Stimulated activated CD8-positive, alpha-beta memory T cell treated with anti-CD3 and anti-CD28 coated beads, Interleukin-15, amount 100 ng/mL, for 1 hour (primary cell): ENCODE results near the gene TEAD3.
"Not testable (repeated sequence)": the region's sequence is repeated elsewhere in the genome, so short reads cannot be mapped to it uniquely, and the experiment has no call there.

Experiments
- DNase-seq: peaks from one replicate; pipeline ENCODE4 v3.0.0-alpha.2; 2020; ENCODE audit warnings: low read depth

TEAD3 gene

DNA sequence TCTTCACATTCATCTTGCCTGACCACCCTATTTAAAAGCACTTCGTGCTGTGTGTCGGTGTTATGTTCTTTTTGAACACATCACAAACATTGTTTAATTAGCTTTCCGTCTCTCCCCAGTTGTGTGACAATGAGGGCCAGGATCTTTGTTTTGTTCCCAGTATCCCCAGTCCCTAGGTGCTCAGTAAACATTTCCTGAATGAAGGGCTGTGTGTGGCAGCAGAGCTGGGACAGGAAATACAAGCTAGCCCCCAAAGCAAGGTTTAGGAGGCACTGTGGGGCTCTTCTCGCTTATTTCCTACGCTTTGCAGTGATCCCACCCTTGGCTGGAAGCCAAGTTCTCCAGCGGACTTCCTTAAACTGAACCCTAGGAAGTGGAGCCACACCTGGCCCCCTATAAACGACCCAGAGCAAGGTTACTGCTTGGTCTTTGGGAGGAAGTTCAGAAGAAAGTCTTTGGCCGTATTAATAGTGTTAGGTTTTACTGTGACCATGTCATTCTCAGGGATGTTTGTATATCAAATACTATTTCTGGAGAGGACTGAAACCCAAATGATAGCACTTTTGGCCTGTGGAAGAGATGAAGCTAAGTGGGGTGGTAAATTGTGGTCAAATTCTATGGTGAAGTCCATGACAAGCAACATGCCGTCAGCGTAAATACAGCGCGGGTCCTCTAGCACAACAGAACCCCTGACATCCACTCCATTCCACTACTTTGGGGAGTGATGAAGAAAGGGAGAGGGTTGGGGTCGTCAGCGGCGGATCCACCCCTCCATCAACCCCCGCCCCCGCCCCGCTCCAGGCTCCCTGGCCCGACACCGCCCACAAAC, 45.3 kb downstream of the TEAD3 start:
- no peak for DNase-seq

DNA sequence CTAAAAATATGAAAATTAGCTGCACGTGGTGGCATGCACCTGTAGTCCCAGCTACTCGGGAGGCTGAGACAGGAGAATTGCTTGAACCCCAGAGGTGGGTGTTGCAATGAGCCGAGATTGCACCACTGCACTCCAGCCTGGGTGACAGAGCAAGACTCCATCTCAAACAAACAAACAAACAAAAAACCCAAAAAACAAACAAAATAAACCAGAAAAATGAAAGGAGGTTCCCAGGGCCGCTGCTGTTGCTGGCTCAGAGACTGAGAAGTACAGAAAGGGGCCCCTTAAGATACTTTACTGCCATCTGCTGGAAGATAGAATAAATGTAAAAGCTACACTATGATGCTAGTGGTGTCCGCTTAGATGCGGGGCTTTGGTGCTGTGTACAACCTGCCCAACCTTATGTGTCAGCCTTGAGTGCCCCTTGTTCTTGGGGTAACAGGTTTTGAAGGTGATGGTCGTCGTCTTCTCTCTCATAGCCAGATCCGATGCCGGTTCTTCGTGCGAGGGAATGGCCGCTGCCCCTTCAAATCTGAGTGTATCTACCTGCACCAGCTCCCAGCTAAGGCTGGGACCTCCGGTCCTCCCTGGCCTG, 47.5 kb downstream of the TEAD3 start:
- DNase-seq = no peak

DNA sequence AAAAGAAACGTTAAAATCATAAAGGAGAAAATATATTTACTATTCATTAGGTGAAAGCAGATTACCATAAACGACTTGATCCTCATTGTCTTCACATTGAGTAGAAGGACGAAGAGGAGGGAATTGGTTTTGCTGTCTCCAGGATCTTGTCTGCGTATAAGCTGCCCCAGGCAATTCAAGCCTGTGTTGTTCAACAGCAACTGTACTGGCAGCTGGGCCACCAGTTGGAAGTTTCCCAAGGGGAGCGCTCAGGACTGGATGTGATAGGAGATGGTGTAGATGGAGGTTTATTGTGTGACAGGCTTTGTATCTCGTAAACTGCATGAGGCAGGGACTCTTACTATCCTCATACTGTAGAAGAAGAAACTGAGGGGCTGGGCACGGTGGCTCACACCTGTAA, 48.7 kb downstream of the TEAD3 start:
- no peak for DNase-seq

DNA sequence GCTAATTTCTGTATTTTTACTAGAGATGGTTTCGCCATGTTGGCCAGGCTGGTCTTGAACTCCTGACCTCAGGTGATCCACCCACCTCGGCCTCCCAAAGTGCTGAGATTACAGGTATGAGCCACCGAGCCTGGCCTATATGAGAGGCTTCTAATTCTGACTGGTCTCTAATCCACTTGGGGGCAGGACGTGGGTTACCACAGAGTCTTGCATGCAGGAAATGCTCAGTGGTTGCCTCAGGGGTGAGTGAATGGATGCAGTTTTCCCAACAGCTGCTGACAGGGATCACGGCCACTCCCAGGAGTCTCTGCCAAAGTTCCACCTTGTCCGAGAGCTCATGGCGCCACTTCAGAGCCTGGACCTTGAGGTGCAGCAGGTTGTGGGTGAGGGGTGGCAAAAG, 51.2 kb downstream of the TEAD3 start:
- no peak for DNase-seq

DNA sequence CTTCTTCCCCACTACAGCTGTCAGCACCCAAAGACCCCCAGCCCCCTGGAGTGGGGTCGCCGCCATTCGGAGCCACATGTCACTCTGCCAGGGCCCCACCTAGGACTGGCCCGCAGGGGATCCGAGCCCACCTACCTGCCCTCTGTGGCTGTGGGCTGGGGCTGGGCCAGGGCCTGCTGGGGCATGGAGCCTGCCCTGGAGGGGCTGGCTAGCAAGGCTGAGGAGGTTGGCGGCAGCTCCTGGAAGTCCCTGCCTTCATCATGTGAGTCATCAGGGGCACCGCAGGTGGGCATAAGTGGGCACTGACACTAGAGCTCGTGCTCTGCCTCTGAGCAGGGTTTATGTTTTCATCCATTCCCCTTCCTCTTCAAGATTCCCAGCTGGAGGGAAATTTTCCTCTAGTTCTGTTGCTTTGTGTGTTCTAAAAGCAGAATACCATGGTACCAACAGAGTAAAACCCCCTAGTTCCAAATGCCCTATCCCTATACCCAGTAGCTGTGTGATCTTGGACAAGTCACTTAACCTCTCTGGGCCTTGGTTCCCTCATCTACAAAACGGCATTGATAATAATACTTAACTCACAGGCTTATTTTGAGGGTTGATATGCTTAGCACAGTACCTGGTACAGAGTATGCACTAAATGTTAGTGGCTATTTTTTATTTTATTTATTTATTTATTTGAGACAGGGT, 53.4 kb downstream of the TEAD3 start:
- no peak for DNase-seq

DNA sequence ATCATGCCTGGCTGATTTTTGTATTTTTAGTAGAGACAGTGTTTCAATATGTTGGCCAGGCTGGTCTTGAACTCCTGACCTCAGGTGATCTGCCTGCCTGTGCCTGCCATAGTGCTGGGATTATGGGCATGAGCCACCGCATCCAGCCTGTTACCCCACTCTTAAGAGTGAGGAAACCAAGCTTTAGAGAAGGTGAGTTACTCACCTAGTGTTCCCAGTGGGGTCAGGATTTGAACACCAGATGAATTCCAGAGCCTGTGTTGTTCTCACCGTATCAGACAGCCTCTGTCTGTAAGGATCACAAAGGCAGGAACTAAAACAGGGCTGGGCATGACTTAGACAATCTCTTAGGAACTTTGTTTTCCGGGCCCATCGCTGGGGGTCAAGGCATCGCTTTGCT, 54.2 kb downstream of the TEAD3 start:
- DNase-seq = no peak

DNA sequence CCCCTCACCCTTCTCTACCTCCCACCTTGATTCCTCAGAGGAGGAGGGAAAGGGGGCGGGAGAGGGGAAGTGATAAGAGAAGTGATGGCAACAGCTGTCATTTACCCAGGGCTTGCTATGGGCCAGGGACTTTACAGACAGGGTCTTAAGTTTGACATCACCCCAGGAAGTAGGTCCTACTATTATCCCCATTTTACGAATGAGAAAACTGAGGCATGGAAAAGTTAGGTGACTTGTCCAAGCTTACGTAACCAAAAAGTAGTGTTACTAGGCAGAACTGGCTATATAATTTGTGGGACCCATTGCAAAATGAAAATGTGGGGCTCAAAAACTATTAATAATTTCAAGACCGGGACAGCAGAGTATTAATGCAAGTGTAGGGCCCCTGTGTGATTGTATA, 55.2 kb downstream of the TEAD3 start:
- no peak for DNase-seq

DNA sequence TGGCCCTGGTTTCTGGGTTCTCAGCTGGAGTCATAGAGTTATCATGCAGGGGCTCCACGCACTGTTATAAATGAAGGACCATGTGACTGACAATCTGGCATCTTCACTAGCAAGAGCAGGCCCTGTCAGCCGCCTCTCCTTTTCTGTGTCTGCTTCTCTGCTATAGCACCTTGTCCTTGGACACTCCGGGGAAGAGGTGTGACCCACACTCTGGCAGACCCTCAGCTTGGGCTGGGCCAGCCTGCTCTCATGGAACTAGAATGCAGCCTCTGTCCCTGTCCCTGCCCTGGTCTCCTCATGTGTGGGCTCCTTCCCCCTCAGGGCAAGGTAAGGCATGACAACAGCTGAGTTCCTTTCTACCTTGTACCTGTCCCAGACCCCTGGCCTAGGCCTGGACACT, 55.7 kb downstream of the TEAD3 start:
- DNase-seq = no peak

DNA sequence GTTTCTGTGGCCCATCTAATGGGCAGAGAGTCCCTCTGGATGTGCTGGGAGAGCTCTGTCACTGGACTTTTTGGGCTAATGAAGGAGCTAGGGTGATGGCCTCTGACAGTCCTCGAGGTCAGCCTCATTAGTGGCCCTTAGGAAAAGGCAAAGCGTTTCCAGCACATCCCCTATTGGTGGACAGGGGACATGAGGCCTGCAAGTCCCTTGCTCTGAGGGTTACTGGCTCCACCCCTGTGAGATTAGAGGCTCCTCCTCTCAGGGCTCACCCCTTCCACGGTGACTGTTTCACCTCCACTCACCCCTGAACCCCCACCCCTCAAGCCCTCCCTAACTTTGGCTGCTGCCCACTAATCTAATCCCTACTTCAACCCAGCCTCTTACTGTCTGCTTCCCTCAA, 57.6 kb downstream of the TEAD3 start:
- DNase-seq = no peak

DNA sequence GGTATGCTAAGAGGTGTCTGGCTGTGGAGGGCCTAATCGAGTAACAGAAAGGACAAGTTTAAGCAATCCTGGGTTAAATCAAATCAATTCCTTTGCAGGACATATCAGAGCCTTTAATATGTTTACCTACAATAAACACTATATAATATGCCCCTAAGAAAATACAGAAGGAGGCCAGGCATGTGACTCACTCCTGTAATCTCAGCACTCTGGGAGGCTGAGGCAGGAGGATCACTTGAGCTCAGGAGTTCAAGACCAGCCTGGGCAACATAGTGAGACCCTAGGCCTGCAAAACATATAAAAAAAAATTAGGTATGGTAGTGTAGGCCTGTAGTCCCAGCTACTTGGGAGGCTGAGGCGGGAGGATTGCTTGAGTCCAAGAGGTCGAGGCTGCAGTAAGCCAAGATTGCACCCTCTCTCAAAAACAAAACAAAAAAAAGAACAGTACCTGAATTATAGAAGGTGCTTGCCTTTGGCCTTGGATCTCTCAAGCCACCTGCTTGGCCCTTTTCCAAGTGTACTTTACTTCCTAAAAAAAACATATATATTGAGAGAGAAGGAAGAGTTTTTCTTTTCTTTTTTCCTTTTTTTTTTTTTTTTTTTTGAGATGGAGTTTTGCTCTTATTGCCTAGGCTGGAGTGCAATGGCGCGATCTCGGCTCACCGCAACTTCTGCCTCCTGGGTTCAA, 58.4 kb downstream of the TEAD3 start:
- DNase-seq = not testable (repeated sequence)

DNA sequence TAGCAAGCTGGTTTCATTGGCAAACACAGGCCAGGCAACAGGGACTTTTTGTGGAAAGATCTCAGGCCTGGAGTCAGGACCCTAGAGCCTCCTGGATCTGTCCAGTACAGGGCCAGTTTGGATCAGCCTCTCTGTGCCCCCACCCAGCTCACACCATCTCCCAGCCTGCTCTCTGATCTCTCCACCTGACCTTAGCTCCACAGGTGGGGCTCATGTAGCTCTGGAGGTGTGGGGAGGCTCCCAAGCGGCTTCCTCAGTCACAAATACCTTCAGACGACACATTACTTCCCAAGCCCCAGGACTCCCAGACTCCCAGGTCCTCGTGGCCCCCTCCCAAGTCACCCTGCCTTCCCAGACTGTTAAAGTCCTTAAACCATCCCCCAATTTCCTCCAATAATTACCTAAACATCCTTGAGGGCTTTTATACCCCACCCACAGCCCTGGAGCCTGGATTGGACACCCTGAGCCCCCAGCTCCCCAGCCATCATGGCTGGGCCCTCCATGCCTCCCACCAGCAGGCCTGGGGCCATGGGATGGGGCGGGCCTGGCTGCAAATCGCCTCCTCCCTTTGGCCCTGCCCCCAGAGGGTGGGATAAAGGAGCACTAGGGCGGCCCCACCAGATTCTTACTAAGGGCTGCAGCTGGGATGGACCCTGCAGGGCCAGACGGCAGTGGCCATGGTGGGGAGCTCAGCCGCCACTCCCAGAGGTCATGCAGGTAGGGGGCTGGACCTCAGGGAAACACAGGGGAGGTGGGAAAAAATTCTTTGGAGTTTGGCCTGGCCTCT, 60.6 kb downstream of the TEAD3 start:
- no peak for DNase-seq

DNA sequence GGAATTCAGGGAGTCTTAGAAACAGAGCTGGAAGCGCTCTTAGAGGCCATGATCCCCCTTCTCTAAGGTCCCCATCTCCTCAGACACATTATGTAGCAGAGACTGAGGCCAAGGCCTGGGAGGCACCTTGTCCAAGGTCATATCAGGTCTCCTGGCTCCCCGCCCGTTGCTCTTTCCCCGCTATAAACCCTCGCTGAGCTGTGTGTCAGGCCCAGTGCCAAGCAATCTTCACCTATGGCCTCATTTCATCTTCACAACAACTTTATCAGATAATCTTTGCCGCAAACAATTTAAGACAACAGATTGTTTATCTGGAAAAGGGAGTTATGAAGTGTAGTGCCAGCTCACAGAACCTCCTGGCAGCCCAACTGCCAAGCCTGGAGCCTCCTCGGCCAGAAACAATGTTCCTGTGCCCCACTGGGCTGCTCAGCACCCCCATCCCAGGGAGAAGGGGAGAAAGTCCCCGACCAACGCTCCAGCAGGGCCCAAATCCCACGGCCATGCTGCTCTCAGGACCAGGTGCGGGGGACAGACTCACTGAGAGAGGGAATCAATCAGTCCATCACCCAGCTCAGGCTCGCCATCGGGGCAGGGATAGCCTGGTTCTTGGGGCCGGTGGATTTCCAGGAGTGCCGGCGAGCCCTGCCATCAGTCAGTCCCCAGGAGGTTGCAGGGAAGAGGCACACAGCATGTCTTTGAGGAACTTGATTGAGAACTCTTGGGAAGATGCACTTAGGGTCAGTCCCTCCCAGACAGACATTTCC, 61.6 kb downstream of the TEAD3 start:
- no peak for DNase-seq

DNA sequence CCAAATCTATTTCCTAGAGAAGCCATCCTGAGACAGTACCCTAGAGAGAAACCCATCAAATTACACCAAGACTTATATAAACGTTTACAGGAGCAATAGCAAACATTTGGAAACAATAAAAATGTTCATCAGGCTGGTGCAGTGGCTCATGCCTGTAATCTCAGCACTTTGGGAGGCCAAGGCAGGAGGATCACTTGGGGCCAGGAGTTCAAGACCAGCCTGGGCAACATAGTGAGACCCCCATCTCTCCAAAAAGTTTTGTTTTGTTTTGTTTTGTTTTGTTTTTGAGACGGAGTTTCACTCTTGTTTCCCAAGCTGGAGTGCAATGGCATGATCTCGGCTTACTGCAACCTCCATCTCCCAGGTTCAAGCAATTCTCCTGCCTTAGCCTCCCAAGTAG, 64.2 kb downstream of the TEAD3 start:
- DNase-seq = not testable (repeated sequence)

DNA sequence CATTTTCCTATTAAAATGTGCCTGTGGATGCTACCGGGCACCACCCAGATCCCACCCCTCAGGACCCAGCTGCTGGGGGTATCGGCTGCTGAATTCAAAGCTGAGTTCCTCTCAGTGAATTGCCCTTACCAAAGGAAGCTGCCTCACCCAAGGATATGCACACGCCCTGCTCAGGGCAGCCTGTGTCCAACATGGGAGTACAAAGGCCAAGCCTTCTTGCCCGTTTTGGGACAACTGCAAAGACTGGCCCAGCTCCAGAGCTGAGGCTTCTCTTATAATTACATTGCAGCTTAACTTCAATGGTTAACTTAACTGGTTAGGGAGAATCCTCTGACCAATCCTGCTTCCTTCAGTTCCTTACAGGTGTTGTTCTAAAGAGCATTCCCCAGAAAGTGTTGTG, 64.6 kb downstream of the TEAD3 start:
- DNase-seq = no peak

DNA sequence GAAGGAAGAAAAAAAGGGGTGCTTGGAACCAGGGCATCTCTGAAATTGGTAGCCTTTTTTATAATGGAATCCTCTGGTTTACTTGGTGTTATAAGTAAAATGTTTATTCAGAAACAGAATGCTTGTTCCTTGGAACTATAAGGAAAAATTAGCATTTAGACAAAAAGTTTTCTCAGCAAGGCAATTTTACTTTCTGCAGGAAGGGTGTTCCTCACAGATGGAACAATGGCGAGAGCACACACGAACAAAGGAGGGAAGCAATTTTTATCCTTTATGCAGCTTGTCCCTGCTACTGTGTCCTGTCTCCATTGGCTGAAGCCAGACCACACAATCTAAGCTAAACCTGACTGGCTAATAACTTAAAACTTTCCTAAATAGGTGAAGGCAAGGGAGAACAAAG, 67.4 kb downstream of the TEAD3 start:
- DNase-seq = no peak

DNA sequence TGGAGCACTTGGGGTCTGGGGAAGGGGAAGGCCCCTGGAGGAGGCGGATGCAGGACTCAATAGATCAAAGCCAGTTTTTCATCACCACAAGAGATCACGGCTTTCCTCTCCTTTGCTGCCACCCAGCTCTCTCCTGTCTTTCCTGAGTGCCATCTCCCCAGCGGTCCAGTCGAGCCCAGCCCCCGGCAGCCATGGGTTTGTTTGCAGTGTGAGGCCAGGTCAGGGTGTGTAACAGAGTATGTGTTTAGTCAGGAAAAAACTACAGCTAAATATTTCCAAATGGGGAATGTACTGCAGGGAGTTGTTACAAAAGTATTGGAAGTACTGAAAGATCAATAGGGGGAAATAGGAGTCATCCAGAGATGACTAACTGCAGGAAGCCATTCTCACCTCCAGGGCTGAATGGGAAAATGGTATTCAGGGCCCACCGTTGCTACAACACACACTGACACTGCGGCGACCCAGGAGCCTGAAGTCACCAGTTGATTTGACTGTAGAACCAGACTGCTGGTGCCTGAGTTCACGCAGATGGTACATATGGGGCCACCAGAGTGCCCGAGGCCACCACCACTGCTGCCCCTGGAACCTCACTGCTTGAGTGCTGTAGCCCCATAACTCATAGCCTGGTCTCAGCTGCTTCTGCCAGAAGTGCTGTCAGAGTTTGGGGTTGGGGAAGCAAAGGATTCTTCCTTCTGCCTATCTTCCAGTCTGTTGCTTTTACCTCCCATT, 68.3 kb downstream of the TEAD3 start:
- no peak for DNase-seq

DNA sequence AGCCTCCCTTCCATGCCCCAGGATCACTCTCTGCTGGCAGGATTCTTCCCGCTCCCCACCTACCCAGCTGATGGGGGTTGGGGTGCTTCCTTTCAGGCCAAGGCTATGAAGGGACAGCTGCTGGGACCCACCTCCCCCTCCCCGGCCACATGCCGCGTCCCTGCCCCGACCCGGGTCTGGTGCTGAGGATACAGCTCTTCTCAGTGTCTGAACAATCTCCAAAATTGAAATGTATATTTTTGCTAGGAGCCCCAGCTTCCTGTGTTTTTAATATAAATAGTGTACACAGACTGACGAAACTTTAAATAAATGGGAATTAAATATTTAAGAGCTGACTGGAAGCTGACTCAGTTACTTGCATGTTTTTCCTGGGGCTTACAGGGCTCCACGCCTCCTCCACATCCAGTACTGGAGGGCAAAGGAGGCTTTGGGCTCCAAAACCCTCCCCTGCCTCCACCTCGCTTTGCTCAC, 69.0 kb downstream of the TEAD3 start:
- DNase-seq = no peak

DNA sequence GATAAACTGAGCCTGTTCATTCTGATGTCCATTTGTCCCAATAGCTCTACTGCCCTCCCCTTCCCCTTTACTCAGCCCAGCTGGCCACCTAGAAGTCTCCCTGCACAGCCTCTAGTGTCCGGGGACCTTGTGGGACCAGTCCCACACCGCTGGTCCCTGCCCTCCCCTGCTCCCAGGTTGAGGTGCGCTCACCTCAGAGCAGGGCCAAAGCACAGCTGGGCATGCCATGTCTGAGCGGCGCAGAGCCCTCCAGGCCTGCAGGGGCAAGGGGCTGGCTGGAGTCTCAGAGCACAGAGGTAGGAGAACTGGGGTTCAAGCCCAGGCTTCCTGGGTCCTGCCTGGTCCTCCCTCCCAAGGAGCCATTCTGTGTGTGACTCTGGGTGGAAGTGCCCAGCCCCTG, 69.4 kb downstream of the TEAD3 start:
- DNase-seq = no peak

DNA sequence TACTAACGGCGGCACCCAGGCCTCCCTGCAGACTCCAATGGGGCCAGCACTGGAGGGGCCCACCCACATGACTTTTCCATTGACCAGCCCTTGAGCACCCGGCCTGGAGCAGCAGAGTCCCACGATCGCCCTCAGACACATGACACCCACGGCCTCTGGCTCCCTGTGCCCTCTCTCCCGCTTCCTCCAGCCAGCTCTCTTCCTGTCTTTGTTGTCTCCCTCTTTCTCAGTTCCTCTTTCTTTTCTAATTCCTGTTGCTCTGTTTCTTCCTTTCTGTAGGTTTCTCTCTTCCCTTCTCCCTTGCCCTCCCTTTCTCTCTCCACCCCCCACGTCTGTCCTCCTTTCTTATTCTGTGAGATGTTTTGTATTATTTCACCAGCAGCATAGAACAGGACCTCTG, 70.8 kb downstream of the TEAD3 start:
- no peak for DNase-seq

DNA sequence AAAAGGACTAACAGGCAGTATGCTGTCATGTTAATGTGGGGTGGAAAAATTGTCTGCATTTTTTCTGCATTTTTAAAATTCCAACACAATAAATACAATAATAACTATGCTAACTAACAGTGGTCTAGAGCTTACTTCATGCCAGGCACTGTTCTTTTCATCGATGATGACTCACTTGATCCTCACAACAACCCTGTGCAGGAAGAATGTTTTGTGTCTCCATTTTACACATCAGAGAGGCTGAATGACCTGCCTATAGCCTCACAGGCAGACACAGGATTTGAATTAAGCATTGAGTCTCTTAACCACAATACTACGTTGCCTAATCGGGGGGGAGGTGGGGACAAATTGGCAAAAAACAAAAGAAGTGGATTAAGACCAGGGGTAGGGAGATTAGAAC, 71.6 kb downstream of the TEAD3 start:
- no peak for DNase-seq
